GM18519 (cell line): ENCODE data around the gene CCDC40.

Experiments used
- ATAC-seq: cut with Tn5 transposase; IDR thresholded peaks from one replicate; pipeline ENCODE4 v1.9.1; 2021; ENCODE audit warnings: mild to moderate bottlenecking, moderate library complexity; ENCODE audit not compliant: unreplicated experiment, low FRiP score

Gene CCDC40

DNA sequence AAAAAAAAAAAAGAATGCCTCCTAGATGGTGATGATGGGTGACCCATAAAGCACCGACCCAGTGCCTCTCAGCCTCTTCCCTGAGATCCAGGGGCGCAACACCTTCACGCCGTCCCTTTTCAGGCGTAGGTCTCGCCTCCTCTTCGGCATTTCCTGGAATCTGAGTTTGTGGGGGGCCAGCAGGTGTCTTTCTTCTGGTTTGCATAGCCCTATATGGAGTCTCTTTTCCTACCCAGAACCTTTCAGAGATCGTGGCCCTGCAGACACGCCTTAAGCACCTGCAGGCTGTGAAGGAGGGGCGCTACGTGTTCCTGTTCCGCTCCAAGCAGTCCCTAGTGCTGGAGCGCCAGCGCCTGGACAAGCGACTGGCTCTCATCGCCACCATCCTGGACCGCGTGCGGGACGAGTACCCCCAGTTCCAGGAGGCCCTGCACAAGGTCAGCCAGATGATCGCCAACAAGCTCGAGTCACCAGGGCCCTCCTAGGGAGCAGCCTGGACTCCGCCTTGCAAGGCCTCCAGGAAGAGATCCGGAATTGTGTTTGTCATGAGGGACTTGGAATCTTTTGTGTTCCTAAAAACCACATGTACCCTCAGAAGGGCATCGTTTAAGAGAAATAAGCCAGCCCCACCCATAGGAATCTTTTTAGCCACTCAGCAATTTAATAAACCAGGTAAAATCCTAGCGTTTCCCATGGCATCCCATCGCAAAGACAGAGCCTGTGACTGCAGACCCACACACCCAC, 63.0 kb downstream of the CCDC40 start:
- no peak for ATAC-seq

DNA sequence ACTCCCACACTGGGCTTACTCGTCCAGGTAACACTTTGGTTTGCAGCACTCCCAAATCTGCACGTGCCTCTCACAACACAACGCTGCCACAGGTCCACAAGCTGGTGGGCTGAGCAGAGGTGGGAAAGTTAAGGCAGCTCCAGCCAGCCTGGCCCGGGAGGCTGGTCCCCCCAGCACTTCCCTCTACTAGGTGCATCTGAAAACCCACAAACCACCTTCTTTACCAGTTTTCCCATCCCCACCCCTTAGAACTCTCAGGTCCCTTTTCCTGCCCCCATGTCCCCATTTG, 63.5 kb downstream of the CCDC40 start:
- no peak for ATAC-seq

DNA sequence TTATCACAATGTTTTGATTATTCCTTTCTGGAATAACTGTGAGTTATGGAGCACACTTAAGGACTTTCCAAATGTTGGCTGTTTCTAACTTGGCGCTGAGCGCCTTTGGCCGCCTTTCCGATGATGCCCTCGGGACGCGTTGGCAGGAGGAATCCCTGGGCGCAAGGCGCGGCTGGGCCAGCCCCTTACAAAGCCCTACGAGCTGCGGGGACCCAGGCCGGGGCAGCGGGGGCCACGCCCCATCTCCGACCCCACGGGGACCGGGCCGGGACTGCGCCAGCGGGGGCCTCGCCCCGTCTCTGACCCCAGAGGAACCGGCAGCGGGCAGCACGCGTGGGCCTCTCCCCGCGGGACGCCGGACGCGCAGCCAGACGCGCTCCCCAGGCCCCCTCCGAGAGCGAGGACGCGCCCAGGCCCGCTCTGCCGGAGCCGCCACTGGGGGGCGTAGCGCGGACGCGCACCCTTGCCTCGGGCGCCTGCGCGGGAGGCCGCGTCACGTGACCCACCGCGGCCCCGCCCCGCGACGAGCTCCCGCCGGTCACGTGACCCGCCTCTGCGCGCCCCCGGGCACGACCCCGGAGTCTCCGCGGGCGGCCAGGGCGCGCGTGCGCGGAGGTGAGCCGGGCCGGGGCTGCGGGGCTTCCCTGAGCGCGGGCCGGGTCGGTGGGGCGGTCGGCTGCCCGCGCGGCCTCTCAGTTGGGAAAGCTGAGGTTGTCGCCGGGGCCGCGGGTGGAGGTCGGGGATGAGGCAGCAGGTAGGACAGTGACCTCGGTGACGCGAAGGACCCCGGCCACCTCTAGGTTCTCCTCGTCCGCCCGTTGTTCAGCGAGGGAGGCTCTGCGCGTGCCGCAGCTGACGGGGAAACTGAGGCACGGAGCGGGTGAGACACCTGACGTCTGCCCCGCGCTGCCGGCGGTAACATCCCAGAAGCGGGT, 64.8 kb downstream of the CCDC40 start, which contains the start of gene GAA:
Gene GAA, plus strand, starts transcription at position 571 of the 935 bp plus-strand sequence. CDS start 3,006 bp downstream, outside the sequence.
- ATAC-seq = peak; percentile 61

DNA sequence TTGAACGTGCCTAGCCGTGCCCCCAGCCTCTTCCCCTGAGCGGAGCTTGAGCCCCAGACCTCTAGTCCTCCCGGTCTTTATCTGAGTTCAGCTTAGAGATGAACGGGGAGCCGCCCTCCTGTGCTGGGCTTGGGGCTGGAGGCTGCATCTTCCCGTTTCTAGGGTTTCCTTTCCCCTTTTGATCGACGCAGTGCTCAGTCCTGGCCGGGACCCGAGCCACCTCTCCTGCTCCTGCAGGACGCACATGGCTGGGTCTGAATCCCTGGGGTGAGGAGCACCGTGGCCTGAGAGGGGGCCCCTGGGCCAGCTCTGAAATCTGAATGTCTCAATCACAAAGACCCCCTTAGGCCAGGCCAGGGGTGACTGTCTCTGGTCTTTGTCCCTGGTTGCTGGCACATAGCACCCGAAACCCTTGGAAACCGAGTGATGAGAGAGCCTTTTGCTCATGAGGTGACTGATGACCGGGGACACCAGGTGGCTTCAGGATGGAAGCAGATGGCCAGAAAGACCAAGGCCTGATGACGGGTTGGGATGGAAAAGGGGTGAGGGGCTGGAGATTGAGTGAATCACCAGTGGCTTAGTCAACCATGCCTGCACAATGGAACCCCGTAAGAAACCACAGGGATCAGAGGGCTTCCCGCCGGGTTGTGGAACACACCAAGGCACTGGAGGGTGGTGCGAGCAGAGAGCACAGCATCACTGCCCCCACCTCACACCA, 65.7 kb downstream of the CCDC40 start:
- ATAC-seq = no peak

DNA sequence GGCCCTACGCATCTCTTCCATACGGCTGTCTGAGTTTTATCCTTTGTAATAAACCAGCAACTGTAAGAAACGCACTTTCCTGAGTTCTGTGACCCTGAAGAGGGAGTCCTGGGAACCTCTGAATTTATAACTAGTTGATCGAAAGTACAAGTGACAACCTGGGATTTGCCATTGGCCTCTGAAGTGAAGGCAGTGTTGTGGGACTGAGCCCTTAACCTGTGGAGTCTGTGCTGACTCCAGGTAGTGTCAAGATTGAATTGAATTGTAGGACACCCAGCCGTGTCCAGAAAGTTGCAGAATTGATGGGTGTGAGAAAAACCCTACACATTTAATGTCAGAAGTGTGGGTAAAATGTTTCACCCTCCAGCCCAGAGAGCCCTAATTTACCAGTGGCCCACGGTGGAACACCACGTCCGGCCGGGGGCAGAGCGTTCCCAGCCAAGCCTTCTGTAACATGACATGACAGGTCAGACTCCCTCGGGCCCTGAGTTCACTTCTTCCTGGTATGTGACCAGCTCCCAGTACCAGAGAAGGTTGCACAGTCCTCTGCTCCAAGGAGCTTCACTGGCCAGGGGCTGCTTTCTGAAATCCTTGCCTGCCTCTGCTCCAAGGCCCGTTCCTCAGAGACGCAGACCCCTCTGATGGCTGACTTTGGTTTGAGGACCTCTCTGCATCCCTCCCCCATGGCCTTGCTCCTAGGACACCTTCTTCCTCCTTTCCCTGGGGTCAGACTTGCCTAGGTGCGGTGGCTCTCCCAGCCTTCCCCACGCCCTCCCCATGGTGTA, 66.4 kb downstream of the CCDC40 start:
- no peak for ATAC-seq

DNA sequence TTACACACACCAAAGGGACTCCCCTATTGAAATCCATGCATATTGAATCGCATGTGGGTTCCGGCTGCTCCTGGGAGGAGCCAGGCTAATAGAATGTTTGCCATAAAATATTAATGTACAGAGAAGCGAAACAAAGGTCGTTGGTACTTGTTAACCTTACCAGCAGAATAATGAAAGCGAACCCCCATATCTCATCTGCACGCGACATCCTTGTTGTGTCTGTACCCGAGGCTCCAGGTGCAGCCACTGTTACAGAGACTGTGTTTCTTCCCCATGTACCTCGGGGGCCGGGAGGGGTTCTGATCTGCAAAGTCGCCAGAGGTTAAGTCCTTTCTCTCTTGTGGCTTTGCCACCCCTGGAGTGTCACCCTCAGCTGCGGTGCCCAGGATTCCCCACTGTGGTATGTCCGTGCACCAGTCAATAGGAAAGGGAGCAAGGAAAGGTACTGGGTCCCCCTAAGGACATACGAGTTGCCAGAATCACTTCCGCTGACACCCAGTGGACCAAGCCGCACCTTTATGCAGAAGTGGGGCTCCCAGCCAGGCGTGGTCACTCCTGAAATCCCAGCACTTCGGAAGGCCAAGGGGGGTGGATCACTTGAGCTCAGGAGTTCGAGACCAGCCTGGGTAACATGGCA, 67.1 kb downstream of the CCDC40 start:
- no peak for ATAC-seq

DNA sequence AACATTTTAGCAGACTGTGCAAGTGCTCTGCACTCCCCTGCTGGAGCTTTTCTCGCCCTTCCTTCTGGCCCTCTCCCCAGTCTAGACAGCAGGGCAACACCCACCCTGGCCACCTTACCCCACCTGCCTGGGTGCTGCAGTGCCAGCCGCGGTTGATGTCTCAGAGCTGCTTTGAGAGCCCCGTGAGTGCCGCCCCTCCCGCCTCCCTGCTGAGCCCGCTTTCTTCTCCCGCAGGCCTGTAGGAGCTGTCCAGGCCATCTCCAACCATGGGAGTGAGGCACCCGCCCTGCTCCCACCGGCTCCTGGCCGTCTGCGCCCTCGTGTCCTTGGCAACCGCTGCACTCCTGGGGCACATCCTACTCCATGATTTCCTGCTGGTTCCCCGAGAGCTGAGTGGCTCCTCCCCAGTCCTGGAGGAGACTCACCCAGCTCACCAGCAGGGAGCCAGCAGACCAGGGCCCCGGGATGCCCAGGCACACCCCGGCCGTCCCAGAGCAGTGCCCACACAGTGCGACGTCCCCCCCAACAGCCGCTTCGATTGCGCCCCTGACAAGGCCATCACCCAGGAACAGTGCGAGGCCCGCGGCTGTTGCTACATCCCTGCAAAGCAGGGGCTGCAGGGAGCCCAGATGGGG, 68.0 kb downstream of the CCDC40 start:
- ATAC-seq = no peak

DNA sequence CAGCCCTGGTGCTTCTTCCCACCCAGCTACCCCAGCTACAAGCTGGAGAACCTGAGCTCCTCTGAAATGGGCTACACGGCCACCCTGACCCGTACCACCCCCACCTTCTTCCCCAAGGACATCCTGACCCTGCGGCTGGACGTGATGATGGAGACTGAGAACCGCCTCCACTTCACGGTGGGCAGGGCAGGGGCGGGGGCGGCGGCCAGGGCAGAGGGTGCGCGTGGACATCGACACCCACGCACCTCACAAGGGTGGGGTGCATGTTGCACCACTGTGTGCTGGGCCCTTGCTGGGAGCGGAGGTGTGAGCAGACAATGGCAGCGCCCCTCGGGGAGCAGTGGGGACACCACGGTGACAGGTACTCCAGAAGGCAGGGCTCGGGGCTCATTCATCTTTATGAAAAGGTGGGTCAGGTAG, 68.5 kb downstream of the CCDC40 start:
- ATAC-seq = no peak

DNA sequence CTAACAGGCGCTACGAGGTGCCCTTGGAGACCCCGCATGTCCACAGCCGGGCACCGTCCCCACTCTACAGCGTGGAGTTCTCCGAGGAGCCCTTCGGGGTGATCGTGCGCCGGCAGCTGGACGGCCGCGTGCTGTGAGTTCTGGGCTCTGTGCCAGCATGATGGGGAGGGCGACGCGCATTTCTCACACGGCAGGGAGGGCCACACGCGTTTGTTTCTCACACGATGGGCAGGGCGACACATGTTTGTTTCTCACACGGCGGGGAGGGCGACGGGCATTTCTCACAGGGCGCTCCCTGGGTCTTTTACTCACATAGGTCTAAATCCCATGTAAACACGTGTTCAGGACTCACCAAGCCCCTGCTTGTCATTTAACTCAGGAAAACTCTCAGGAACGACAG, 69.3 kb downstream of the CCDC40 start:
- ATAC-seq = no peak

DNA sequence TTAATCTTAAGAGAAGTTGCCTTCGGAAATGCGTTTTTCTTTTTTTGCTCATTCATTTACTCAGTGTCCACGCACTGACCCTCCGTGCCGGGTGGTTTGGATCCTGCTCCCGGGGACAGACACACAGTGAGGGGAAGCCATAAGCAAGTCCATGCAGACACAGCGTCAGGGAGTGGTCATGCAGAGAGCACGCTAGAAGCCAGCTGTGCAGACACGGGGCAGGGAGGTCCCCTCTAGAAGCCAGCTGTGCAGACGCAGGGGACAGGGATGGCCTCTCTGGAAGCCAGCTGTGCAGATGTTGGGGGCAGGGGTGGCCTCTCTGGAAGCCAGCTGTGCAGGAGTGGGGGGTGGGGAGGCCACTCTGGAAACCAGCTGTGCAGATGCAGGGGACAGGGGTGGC, 69.7 kb downstream of the CCDC40 start:
- no peak for ATAC-seq

DNA sequence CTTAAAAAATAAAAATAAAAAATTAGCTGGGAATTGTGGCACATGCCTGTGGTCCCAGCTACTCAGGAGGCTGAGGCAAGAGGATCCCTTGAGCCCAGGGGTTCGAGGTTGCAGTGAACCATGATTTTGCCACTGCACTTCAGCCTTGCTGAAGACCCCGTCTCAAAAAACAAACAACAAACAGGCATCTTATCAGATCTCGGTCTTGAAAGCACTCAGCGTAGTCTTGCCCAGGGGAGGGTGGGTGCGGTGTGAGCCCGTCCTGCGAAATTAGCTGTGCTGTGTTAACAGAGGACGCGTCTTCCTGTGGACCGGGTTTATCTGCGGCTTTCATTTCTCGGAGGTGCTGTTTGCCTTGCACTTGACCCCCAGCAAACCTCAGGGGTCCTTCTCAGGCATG, 70.3 kb downstream of the CCDC40 start:
- ATAC-seq = no peak

DNA sequence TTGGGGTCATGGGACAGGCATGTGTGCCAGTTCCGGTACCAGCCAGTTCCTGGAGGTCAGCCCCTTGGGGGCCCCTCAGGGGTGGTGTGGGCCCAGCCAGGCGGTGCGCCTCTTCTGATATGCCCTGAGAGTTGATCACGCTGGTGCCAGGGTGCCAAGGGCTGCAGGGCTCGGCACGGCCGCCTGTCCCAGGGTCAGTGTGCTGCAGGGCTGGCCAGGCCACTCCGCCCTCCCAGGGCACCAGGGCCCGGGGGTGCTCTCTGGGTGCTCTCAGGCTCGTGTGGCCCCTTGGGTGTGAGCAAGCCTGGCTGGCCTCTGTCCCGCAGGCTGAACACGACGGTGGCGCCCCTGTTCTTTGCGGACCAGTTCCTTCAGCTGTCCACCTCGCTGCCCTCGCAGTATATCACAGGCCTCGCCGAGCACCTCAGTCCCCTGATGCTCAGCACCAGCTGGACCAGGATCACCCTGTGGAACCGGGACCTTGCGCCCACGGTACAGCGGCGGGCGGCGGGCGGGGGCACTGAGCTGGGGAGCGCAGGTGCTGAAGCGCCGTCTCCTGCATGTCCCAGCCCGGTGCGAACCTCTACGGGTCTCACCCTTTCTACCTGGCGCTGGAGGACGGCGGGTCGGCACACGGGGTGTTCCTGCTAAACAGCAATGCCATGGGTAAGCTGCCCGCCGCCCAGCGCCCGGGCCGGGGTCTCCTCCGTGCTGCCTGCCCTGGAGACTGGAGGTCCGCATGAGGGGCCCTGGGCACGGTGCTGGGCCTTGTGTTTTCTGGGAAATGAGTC, 71.0 kb downstream of the CCDC40 start:
- no peak for ATAC-seq

DNA sequence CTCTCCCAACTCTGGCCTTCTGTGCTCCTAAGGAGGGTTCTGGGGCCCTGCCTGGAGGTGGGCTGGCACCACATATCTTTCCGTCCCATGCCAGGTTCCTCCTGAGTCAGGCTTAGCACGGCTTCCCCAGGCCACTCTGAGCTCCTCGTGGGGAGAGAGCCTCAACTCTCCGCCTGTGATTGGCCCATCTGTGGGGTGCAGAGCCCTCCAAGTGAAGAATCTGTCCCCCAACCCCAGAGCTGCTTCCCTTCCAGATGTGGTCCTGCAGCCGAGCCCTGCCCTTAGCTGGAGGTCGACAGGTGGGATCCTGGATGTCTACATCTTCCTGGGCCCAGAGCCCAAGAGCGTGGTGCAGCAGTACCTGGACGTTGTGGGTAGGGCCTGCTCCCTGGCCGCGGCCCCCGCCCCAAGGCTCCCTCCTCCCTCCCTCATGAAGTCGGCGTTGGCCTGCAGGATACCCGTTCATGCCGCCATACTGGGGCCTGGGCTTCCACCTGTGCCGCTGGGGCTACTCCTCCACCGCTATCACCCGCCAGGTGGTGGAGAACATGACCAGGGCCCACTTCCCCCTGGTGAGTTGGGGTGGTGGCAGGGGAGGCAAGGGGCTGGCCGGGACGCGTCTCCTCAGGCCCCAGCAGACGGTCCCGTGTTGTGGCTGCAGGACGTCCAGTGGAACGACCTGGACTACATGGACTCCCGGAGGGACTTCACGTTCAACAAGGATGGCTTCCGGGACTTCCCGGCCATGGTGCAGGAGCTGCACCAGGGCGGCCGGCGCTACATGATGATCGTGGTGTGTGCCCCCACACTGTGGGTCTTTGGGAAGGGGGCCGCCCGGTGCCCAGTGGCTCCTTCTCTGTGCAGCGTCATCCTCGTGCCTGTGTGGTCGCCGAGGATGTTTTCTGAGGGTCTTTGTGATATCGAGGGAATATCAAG, 71.9 kb downstream of the CCDC40 start:
- ATAC-seq = no peak

DNA sequence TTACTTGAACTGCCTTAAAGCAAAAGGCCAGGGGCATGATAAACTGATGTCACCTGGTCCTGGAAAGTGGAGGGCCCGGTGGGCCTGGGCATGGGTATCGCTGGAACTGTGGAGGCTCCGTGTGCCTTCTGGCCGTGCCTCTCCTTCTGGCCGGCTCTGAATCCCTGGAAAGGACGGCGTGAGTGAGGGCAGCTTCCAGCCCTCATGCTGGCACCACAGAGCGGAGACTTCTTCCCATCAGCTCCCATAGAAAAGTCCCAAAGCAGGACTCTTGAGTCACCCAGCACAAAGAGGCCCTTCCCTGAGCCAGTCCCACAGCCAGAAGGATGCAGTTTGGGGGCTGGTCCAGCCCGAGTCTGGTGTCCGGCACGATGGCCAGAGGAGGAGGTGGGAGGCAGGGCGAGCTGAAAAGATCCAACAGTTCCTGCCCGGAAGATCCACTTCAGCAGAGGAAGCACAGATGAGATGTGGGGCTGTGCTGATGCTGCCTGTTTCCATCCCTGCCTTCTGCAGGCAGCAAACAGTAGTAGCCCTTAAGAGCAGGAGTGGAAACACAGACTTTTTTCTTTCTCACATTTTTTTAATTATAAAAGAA, 72.7 kb downstream of the CCDC40 start:
- ATAC-seq = no peak

DNA sequence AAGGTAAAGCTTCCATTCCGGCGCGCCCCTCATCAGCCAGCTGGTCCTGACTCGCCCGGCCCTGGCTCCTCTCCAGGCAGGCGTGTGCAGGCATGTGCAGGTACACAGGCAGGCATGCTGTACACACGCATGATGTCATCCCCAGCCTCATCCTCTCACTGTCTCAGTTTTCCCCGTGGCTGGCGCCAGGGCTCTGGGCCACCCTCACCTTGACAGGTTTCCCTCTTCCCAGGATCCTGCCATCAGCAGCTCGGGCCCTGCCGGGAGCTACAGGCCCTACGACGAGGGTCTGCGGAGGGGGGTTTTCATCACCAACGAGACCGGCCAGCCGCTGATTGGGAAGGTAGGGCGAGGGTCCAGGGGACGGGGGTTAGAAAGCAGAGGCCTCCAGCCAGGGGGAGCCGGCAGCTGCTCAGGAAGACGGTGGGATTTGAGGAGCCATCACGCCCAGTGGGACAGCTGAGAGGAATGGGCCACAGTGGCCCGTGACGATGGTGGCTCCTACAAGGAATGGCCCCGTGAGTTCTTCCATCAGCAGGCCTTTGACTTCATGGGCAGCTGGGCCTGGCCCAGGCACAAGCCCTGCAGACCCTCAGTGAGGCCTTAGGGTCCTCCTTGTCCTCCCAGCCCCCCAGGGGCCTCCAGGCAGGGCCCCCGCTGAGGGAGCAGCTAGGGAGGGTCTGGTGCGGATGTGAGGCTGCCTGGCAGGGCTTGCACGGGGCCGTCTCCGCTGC, 73.4 kb downstream of the CCDC40 start:
- no peak for ATAC-seq

DNA sequence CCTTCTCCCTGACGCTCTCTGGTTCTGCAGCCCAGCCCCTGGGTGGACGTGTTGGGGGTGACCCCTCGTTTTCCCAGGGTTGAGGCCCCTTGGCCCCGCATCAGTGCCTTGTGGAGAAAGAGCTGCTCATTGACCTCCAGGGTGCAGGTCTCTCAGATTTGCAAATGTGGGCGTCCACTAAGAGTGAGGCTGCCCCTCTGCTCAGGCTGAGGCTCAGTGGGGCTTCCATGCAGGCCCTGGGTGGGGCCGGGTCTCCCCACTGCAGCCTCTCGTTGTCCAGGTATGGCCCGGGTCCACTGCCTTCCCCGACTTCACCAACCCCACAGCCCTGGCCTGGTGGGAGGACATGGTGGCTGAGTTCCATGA, 74.0 kb downstream of the CCDC40 start:
- ATAC-seq = no peak
